H1 (cell line): Measurements from ENCODE around the gene ASTN1.

Experiments
- CTCF ChIP-seq, 3 experiments: IDR thresholded peaks; 1 replicate in 2 of 3; 2 replicates in 1 of 3; pipeline versions ENCODE4 v1.5.1 to v1.6.1; 2011; ENCODE audit warnings: low read length in 3 of 3, mild to moderate bottlenecking in 3 of 3, inconsistent platforms in 2 of 3, low read depth in 1 of 3, moderate library complexity in 1 of 3; ENCODE audit not compliant: insufficient read depth in 1 of 3; ENCODE audit errors: control extremely low read depth in 1 of 3
- TEAD4 ChIP-seq: IDR thresholded peaks from 2 replicates; pipeline ENCODE4 v1.6.1; 2012; ENCODE audit warnings: low read depth, low read length, inconsistent platforms, mixed read lengths

GRCh38 chr1:177132141-177132540 lies 32.4 kb downstream of the ASTN1 start:
- TF ChIP-seq TEAD4 = no peak
- no peak for TF ChIP-seq CTCF (IDR thresholded peaks at IDR 0.05; ENCODE audit: control extremely low read depth in 1 of 3, insufficient read depth in 1 of 3, low read depth in 1 of 3, low read length in 3 of 3)
